Suprapubic skin (tissue), 4 donors: ENCODE results near the gene RPTOR.

Experiments used
- CTCF ChIP-seq, 2 donors: fragments of 200-600 bp in 1 of 2; fragments of 450-650 bp in 1 of 2; sonication (generic) in 1 of 2; IDR thresholded peaks; one replicate each; pipeline ENCODE4 v1.5.1; 2016 to 2019; ENCODE audit warnings: antibody characterized with exemption in 2 of 2, mild to moderate bottlenecking in 1 of 2, moderate library complexity in 1 of 2
- EP300 ChIP-seq: sonication (generic); formaldehyde crosslinking; IDR thresholded peaks from one replicate; pipeline ENCODE4 v1.6.1; 2017; ENCODE audit warnings: antibody characterized with exemption
- POLR2A ChIP-seq, 2 donors: fragments of 450-650 bp; IDR thresholded peaks; one replicate each; pipeline ENCODE4 v1.6.1; 2017; ENCODE audit warnings: antibody characterized with exemption in 2 of 2, mild to moderate bottlenecking in 2 of 2, moderate library complexity in 2 of 2
- POLR2AphosphoS5 ChIP-seq, 3 donors: sonication (generic); formaldehyde crosslinking; IDR thresholded peaks; one replicate each; pipeline ENCODE4 v1.6.1; 2017; ENCODE audit warnings: antibody characterized with exemption in 3 of 3

- TF ChIP-seq POLR2A (IDR thresholded peaks at IDR 0.05), result no peak
- TF ChIP-seq CTCF (IDR thresholded peaks at IDR 0.05), result no peak
- TF ChIP-seq EP300, result no peak
- TF ChIP-seq POLR2AphosphoS5 (IDR thresholded peaks at IDR 0.05), result no peak
Observed at GRCh38 chr17:80860101-80860671, 315.5 kb downstream of the RPTOR start.
